CD4-positive, alpha-beta T cell treated with Interleukin-10 for 1 hour (primary cell): ENCODE data around the gene HUWE1.

ENCODE experiments used
- DNase-seq: peaks from one replicate; pipeline ENCODE4 v3.0.0-alpha.2; 2020

Gene HUWE1

GRCh38 chrX:53684415-53685192 lies 1.9 kb downstream of the HUWE1 start:
- no peak for DNase-seq

- DNase-seq: peak; percentile 95
Observed at GRCh38 chrX:53683556-53684414, 2.7 kb downstream of the HUWE1 start.

GRCh38 chrX:53682885-53683555 lies 3.5 kb downstream of the HUWE1 start:
- DNase-seq: peak; percentile 63

- no peak for DNase-seq
Observed at GRCh38 chrX:53681661-53682060, 4.9 kb downstream of the HUWE1 start.

GRCh38 chrX:53678667-53679066 lies 7.9 kb downstream of the HUWE1 start:
- peak; percentile 43 for DNase-seq

GRCh38 chrX:53677286-53677685 lies 9.2 kb downstream of the HUWE1 start:
- DNase-seq: no peak

- DNase-seq: no peak
Observed at GRCh38 chrX:53674581-53674980, 11.9 kb downstream of the HUWE1 start.

- no peak for DNase-seq
Observed at GRCh38 chrX:53669258-53669657, 17.3 kb downstream of the HUWE1 start.

- no peak for DNase-seq
Observed at GRCh38 chrX:53666171-53666570, 20.3 kb downstream of the HUWE1 start.

- DNase-seq: no peak
Observed at GRCh38 chrX:53660004-53660403, 26.5 kb downstream of the HUWE1 start.

GRCh38 chrX:53659039-53659438 lies 27.5 kb downstream of the HUWE1 start:
- no peak for DNase-seq

GRCh38 chrX:53656845-53657244 lies 29.7 kb downstream of the HUWE1 start:
- no peak for DNase-seq

GRCh38 chrX:53654376-53654775 lies 32.1 kb downstream of the HUWE1 start:
- DNase-seq: no peak

- DNase-seq: no peak
Observed at GRCh38 chrX:53644751-53645150, 41.8 kb downstream of the HUWE1 start.

- no peak for DNase-seq
Observed at GRCh38 chrX:53642337-53642736, 44.2 kb downstream of the HUWE1 start.

GRCh38 chrX:53639257-53639656 lies 47.3 kb downstream of the HUWE1 start:
- no peak for DNase-seq

- DNase-seq: no peak
Observed at GRCh38 chrX:53637479-53637878, 49.0 kb downstream of the HUWE1 start.

- DNase-seq: no peak
Observed at GRCh38 chrX:53631156-53631555, 55.4 kb downstream of the HUWE1 start.

GRCh38 chrX:53630261-53630660 lies 56.3 kb downstream of the HUWE1 start:
- DNase-seq: no peak

GRCh38 chrX:53622431-53622830 lies 64.1 kb downstream of the HUWE1 start:
- no peak for DNase-seq

GRCh38 chrX:53621418-53621986 lies 65.0 kb downstream of the HUWE1 start:
- no peak for DNase-seq

- DNase-seq: no peak
Observed at GRCh38 chrX:53616946-53617345, 69.6 kb downstream of the HUWE1 start.

- no peak for DNase-seq
Observed at GRCh38 chrX:53606456-53606855, 80.1 kb downstream of the HUWE1 start.
